Measurements from ENCODE around the gene DKK3.

The DKK3 gene

GRCh38 chr11:12029738-12030363 lies 21.4 kb upstream of the DKK3 start:
- no peak for DNase-seq

- DNase-seq, result no peak
These were observed 20.7 kb upstream of the DKK3 start for GRCh38 chr11:12029119-12029518.

GRCh38 chr11:12028303-12028702 lies 19.9 kb upstream of the DKK3 start:
- DNase-seq, result no peak

- DNase-seq, result no peak
These were observed 18.1 kb upstream of the DKK3 start for GRCh38 chr11:12026331-12027211.

- peak; percentile 23 for DNase-seq
These were observed 16.0 kb upstream of the DKK3 start for GRCh38 chr11:12024254-12024926.

DNA sequence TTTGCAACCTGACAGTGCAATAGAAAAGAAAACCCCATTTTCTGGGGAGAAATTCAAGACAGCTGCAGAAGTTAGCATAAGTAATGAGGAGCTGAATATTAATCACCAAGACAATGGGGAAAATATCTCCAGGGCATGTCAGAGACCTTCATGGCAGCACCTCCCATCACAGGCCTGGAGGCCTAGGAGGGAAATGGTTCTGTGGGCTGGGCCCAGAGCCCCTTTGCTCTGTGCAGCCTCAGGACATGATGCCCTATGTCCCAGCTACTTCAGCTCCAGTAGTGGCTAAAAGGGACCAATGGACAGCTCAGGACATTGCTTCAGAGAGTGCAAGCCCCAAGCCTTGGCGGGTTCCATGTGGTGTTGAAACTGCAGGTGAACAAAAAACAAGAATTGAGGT lies 14.6 kb upstream of the DKK3 start:
- DNase-seq, result no peak

DNA sequence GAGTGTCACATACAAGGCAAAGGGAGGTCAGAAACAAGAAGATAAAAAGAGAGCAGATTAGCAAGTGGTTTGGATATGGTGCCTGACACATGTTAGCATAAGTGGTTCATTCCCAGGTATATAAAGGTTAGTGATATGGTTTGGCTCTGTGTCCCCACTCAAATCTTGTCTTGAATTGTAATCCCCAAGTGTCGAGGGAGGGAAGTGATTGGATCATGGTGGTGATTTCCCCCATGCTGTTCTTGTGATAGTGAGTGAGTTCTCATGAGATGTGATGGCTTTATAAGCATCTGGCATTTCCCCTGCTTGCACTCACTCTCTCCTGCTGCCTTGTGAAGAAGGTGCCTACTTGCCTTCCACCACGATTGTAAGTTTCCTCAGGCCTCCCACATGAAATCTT lies 12.1 kb upstream of the DKK3 start:
- no peak for DNase-seq

DNA sequence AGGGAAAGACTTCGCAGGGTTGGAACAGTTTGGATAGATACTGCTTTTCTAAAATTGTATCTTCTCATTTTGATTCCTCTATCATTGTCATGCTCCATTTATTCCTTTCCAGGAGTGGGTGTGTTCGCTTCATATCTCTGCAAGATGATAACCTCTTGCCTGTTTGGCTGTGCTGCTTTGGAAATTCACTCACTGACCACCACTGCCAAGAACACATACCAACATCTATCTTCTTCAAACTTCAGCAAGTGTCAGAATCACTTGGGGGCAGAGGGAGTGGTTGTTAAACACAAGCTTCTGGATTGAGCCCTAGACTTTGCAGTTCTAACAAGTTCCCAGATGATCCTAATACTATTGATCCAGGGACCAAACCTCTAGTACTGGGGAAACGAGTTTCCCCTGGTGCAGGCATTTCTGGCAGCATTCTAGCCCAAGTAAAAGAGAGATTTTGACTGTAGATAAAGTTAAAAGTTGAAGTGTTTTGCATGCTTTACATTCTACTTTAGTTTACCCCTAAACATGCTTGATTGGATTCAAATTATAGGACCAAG lies 11.5 kb upstream of the DKK3 start:
- no peak for DNase-seq

DNA sequence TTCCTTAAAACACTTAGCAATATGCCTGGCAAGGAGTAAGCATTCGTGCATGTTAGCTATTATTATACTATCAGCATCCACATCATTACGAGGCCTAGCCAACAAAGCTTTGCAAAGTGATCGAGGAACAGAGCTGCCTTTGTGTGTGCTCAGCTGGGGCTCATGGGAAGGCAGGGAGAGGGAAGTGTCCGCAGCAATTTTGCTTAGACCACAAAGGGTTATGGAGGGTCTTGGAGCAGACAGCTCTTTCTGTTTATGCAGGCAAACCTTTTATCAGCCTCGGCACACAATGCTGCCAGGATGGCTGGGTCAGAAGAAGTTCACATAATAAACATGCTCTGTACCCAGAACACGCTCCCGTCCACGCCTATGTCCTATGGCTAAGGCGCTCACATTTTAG lies 10.9 kb upstream of the DKK3 start:
- DNase-seq, result no peak

- peak; percentile 53 for DNase-seq
These were observed 9.5 kb upstream of the DKK3 start for GRCh38 chr11:12017865-12018453.

- no peak for DNase-seq
These were observed 8.8 kb upstream of the DKK3 start for GRCh38 chr11:12017243-12017678.

DNA sequence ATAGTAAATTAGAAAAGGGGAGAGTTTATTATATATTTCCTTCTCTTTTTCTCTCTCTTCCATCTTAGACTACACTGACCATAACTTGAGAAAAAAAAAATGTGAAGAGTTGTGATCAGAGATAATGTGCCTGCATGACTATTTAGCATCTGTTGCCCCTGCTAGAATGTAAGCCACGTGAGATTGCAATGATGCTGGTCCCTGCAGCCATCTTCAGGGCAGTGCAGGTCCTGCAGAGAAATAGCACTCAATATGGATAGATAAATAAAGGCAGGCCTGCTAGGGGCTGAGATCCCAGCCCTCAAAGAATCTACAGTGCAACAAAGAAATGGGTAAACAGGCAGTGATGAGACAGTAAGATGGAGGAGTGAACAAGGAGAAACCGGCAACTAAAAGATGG lies 7.8 kb upstream of the DKK3 start:
- no peak for DNase-seq

- no peak for DNase-seq
These were observed 7.1 kb upstream of the DKK3 start for GRCh38 chr11:12015486-12015885.

- no peak for DNase-seq
These were observed 5.4 kb upstream of the DKK3 start for GRCh38 chr11:12013781-12014180.

- no peak for DNase-seq
These were observed 1.3 kb upstream of the DKK3 start for GRCh38 chr11:12009617-12010321.

DNA sequence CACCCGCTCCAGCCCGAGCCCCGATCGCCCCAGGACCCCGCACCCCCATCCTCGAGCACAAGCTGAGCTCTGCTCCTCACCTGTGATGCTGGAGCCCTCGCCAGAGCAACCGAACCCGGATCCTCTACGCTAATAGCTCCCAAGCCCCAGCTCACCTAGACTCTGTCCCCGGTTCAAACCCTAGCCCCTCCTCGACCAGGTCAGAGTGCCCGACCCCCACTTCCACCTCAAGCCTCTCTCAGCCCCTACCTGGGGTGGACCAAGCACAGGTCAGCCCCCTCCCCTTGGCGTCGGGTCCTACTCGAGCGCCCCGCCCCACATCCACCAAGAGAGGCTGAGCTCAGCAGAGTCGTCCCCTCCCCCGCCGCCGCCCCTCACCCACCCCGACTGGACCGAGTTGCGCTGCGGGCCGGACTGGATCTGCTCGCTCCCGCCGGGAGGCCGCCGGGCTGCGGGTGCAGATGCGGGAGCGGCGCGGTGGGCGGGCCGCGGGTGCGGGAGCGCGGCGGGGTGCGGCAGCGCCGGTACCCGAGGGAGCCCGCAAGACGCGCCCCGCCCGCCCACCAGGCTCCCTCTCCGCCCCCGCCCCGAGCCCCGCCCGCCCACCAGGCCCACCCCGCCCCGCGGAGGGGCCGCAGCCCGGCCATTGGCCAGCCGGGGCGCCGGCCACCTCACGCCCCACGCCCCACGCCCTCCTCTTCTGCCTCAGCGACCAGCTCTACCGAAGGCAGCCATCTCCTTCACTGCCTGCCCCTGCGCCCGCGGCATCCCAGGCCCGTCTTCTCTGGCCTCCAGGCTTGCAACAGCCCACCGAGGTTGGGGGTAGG lies 577 bp upstream of the DKK3 start:
- no peak for DNase-seq

- no peak for DNase-seq
These were observed 1.2 kb downstream of the DKK3 start for GRCh38 chr11:12007230-12007593.

GRCh38 chr11:12006552-12007229 lies 1.7 kb downstream of the DKK3 start:
- no peak for DNase-seq

GRCh38 chr11:12005476-12005875 lies 3.0 kb downstream of the DKK3 start:
- DNase-seq, result no peak

GRCh38 chr11:12005061-12005460 lies 3.4 kb downstream of the DKK3 start:
- DNase-seq, result no peak

GRCh38 chr11:12003815-12004214 lies 4.6 kb downstream of the DKK3 start:
- no peak for DNase-seq

Measured in OCI-M1 (cell line).